ENCODE measurements around the gene CACNA1D.

CACNA1D gene

DNA sequence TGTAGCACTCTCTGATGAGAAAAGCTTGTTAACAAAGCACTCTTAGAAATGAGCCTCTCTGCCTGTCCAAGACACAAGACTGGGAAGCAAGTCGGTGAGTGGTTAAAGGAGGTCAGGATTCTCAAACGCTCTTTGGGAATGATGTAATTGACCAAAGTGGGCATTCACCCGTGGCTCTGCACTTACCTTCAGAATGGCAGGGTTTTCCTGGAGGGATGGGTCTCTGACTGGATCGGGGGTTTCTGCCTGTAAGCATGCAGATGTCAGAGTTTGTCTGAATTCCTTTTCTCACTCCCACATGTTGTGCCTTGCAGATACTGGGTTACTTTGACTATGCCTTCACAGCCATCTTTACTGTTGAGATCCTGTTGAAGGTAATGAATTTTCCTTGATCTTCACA lies 245.6 kb downstream of the CACNA1D start:
- TF ChIP-seq, protein P1, sequence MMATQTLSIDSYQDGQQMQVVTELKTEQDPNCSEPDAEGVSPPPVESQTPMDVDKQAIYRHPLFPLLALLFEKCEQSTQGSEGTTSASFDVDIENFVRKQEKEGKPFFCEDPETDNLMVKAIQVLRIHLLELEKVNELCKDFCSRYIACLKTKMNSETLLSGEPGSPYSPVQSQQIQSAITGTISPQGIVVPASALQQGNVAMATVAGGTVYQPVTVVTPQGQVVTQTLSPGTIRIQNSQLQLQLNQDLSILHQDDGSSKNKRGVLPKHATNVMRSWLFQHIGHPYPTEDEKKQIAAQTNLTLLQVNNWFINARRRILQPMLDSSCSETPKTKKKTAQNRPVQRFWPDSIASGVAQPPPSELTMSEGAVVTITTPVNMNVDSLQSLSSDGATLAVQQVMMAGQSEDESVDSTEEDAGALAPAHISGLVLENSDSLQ (IDR thresholded peaks at IDR 0.05) = no peak
- TF ChIP-seq ARNT (IDR thresholded peaks at IDR 0.05) (no peak), ZNF384 (IDR thresholded peaks at IDR 0.05) (no peak), FOXA1 (IDR thresholded peaks at IDR 0.05) (no peak), LEF1 (IDR thresholded peaks at IDR 0.05; ENCODE audit: borderline replicate concordance) (no peak), TARDBP (IDR thresholded peaks at IDR 0.05) (no peak), HDGF (IDR thresholded peaks at IDR 0.05; ENCODE audit: borderline replicate concordance) (no peak), SUZ12 (IDR thresholded peaks at IDR 0.05) (no peak), BHLHE40 (IDR thresholded peaks at IDR 0.05; ENCODE audit: borderline replicate concordance) (no peak), FOXK2 (IDR thresholded peaks at IDR 0.05) (no peak), L3MBTL2 (conservative IDR thresholded peaks at IDR 0.05) (no peak), ELF4 (IDR thresholded peaks at IDR 0.05) (no peak), FOXM1 (IDR thresholded peaks at IDR 0.05; ENCODE audit: borderline replicate concordance) (no peak), SP1 (IDR thresholded peaks at IDR 0.05) (no peak), NFRKB (IDR thresholded peaks at IDR 0.05) (no peak), CTBP1 (IDR thresholded peaks at IDR 0.05; ENCODE audit: borderline replicate concordance) (no peak)
- no peak for DNase-seq (ENCODE audit: extremely low spot score)
- ChIA-PET CTCF (no interaction called here), POLR2A (no interaction called here)

DNA sequence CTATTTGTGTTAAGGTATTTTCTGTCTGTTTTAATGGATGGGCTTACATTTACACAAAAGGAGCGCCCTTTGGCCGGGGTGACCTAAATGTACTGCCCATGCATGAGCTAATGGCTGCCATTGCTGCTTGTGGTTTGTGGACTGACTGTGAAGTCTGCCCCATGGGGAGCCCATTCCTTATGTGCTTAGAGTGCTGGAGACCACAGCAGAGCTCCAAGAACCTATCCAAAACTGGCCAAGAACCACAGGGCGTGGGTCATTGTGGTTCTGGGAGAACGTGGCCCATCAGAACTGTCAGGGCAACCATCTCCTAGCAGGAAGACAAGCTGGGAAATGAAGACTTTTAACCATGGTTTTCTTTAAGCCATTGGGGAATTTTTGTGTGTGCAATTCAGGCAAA lies 246.5 kb downstream of the CACNA1D start:
- no peak for TF ChIP-seq L3MBTL2 (conservative IDR thresholded peaks at IDR 0.05)
- TF ChIP-seq FOXK2 (IDR thresholded peaks at IDR 0.05) = no peak
- TF ChIP-seq CTBP1 (IDR thresholded peaks at IDR 0.05; ENCODE audit: borderline replicate concordance) = no peak
- no peak for TF ChIP-seq LEF1 (IDR thresholded peaks at IDR 0.05; ENCODE audit: borderline replicate concordance)
- TF ChIP-seq SUZ12 (IDR thresholded peaks at IDR 0.05) = no peak
- TF ChIP-seq BHLHE40 (IDR thresholded peaks at IDR 0.05; ENCODE audit: borderline replicate concordance) = no peak
- TF ChIP-seq, protein P1 (IDR thresholded peaks at IDR 0.05) = no peak
- no peak for TF ChIP-seq FOXA1 (IDR thresholded peaks at IDR 0.05)
- TF ChIP-seq TARDBP (IDR thresholded peaks at IDR 0.05) = no peak
- no peak for TF ChIP-seq FOXM1 (IDR thresholded peaks at IDR 0.05; ENCODE audit: borderline replicate concordance)
- TF ChIP-seq SP1 (IDR thresholded peaks at IDR 0.05) = no peak
- no peak for TF ChIP-seq HDGF (IDR thresholded peaks at IDR 0.05; ENCODE audit: borderline replicate concordance)
- POLR2A ChIA-PET = no interaction called here
- CTCF ChIA-PET = no interaction called here
- DNase-seq (ENCODE audit: extremely low spot score) = no peak

DNA sequence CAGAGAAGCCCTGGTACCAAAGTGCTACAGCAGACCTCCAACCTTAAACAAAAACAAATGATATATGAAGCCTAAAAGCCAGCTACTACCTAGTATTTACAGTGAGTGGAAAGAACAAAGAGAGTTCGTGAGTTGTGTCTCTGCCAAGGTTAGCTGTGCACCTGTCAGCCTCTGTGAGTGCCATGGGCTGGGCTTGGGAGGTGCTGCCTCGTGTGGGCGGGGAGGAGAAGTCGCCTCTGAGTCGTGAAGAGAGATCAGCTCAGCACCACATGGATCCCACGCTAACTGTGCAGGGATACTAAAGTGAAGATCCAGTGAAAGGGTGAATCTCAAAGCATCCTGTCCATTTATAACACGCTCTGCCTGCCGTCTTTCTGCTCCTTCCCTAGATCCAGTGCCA lies 249.9 kb downstream of the CACNA1D start:
- ChIA-PET CTCF (no interaction called here), POLR2A (no interaction called here)
- DNase-seq (ENCODE audit: extremely low spot score) = peak; percentile 28
- TF ChIP-seq FOXK2 (IDR thresholded peaks at IDR 0.05) = no peak

DNA sequence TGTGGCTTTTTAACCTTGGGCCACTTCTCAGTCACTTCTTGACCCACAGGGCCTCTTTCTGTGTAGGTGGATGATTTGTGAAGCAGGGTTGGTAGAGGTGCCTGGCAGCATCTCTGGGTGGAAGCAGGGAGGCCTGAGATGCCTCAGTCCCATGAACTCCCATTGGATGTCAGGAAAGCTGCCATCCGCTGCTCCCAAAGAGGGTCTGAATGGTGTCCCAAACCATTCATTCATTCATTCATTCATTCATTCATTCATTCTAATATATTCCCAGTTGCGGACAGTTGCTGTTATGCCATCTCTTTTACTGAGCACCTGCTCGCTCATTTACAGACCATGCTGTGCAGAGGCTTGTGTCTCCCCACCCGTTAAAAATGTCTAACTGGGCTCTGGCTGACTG lies 253.1 kb downstream of the CACNA1D start:
- CTCF ChIA-PET = no interaction called here
- POLR2A ChIA-PET = no interaction called here
- DNase-seq (ENCODE audit: extremely low spot score) = no peak
- TF ChIP-seq ELF4 (IDR thresholded peaks at IDR 0.05) (no peak), FOXK2 (IDR thresholded peaks at IDR 0.05) (no peak), HDGF (IDR thresholded peaks at IDR 0.05; ENCODE audit: borderline replicate concordance) (no peak), SP1 (IDR thresholded peaks at IDR 0.05) (no peak), LEF1 (IDR thresholded peaks at IDR 0.05; ENCODE audit: borderline replicate concordance) (no peak), FOXM1 (IDR thresholded peaks at IDR 0.05; ENCODE audit: borderline replicate concordance) (no peak), L3MBTL2 (conservative IDR thresholded peaks at IDR 0.05) (no peak), TARDBP (IDR thresholded peaks at IDR 0.05) (no peak), NFRKB (IDR thresholded peaks at IDR 0.05) (no peak), CTBP1 (IDR thresholded peaks at IDR 0.05; ENCODE audit: borderline replicate concordance) (no peak), FOXA1 (IDR thresholded peaks at IDR 0.05) (no peak), BHLHE40 (IDR thresholded peaks at IDR 0.05; ENCODE audit: borderline replicate concordance) (no peak), SUZ12 (IDR thresholded peaks at IDR 0.05) (no peak), ARNT (IDR thresholded peaks at IDR 0.05) (no peak), ZNF384 (IDR thresholded peaks at IDR 0.05) (no peak)
- TF ChIP-seq, protein P1 (IDR thresholded peaks at IDR 0.05) = no peak

DNA sequence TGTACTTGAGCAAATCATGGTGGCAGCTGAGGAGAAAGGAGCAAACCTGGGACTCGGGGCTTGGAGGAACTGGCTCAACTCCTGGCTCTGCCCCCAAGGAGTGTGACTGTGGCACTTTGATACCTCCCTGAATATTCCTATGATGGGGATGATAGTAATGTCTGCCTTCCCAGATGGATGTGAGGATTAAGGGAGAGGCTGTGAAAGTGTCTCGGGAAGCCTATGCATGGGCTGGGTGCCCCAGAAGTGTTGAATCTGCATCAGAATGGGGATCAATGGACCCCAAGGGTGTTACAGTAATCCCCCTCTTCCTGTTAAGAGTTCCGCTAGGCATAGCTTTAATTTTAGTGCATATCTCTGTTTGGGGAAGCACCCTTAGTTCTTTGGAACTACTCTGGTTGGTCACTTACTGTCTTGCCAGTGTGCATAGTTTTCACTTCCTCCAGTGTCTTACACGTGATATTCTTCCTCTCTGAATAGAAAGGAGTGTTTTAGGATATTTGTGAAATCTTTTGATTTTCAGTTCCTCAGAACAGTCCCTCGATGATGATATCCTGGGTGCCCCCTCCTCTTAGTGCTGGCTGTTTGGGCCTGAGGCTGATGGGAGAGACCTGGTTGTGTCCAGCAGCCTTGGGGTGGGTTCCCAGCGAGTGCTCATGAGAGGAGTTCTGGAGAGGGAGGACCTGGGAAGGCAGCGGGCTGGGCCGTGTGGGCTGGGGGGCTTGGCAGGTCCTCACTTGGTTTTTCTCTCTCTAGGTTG lies 254.3 kb downstream of the CACNA1D start:
- CTCF ChIA-PET = no interaction called here

DNA sequence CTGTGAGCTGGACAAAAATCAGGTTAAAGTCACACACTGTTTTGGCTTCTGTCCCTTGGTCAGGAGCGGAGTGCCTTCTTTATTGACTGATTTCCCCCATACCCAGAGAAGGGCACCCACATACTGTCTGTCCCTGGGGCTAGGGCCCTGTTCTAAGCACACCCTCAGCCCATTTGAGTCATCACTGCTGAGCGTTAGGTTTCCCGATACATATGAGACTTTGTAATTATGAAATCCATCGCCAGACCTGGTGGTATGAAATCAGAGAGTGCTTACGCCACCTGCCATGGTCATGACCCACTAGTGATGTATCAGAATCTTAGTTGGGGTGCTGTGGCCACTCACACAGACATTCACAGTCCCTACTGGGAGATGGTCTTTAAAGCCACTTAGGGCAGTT lies 255.0 kb downstream of the CACNA1D start:
- ChIA-PET CTCF (no interaction called here), POLR2A (no interaction called here)
- TF ChIP-seq TARDBP (IDR thresholded peaks at IDR 0.05) = no peak
- TF ChIP-seq ELF4 (IDR thresholded peaks at IDR 0.05) = no peak
- no peak for TF ChIP-seq BHLHE40 (IDR thresholded peaks at IDR 0.05; ENCODE audit: borderline replicate concordance)
- no peak for TF ChIP-seq CTBP1 (IDR thresholded peaks at IDR 0.05; ENCODE audit: borderline replicate concordance)
- no peak for TF ChIP-seq FOXK2 (IDR thresholded peaks at IDR 0.05)
- TF ChIP-seq ZNF384 (IDR thresholded peaks at IDR 0.05) = no peak
- TF ChIP-seq NFRKB (IDR thresholded peaks at IDR 0.05) = no peak
- no peak for TF ChIP-seq FOXM1 (IDR thresholded peaks at IDR 0.05; ENCODE audit: borderline replicate concordance)
- TF ChIP-seq SP1 (IDR thresholded peaks at IDR 0.05) = no peak
- TF ChIP-seq HDGF (IDR thresholded peaks at IDR 0.05; ENCODE audit: borderline replicate concordance) = no peak
- no peak for TF ChIP-seq L3MBTL2 (conservative IDR thresholded peaks at IDR 0.05)
- no peak for TF ChIP-seq FOXA1 (IDR thresholded peaks at IDR 0.05)
- TF ChIP-seq SUZ12 (IDR thresholded peaks at IDR 0.05) = no peak
- no peak for TF ChIP-seq ARNT (IDR thresholded peaks at IDR 0.05)
- no peak for TF ChIP-seq LEF1 (IDR thresholded peaks at IDR 0.05; ENCODE audit: borderline replicate concordance)
- DNase-seq (ENCODE audit: extremely low spot score) = no peak

More for the DNA sequence above, 254.3 kb downstream of the CACNA1D start:
- DNase-seq (ENCODE audit: extremely low spot score) = no peak
- POLR2A ChIA-PET = no interaction called here
- TF ChIP-seq SUZ12 (IDR thresholded peaks at IDR 0.05) = no peak
- TF ChIP-seq FOXM1 (IDR thresholded peaks at IDR 0.05; ENCODE audit: borderline replicate concordance) = no peak
- TF ChIP-seq ARNT (IDR thresholded peaks at IDR 0.05) = no peak
- TF ChIP-seq L3MBTL2 (conservative IDR thresholded peaks at IDR 0.05) = no peak
- no peak for TF ChIP-seq FOXK2 (IDR thresholded peaks at IDR 0.05)
- no peak for TF ChIP-seq BHLHE40 (IDR thresholded peaks at IDR 0.05; ENCODE audit: borderline replicate concordance)
- TF ChIP-seq SP1 (IDR thresholded peaks at IDR 0.05) = no peak
- TF ChIP-seq CTBP1 (IDR thresholded peaks at IDR 0.05; ENCODE audit: borderline replicate concordance) = no peak
- no peak for TF ChIP-seq ZNF384 (IDR thresholded peaks at IDR 0.05)
- TF ChIP-seq NFRKB (IDR thresholded peaks at IDR 0.05) = no peak
- no peak for TF ChIP-seq HDGF (IDR thresholded peaks at IDR 0.05; ENCODE audit: borderline replicate concordance)
- TF ChIP-seq TARDBP (IDR thresholded peaks at IDR 0.05) = no peak
- TF ChIP-seq FOXA1 (IDR thresholded peaks at IDR 0.05) = no peak

Data from HEK293T (cell line).